Measurements from ENCODE around the gene IFIT5. TPM values are rescaled to one million over a fixed set of nuclear protein-coding genes. Genes with fewer than 3 reads are reported as not detected.
A peak's percentile ranks its signal among the peaks of the same experiment; 100 is the strongest.
"Not testable (repeated sequence)": the region's sequence is repeated elsewhere in the genome, so short reads cannot be mapped to it uniquely, and the experiment has no call there.

IFIT5 gene
- total RNA-seq, 1 donor from 2014 or later, result 16.0 TPM

GRCh38 chr10:89392974-89393373, 21.4 kb upstream of the IFIT5 start:
- DNase-seq (ENCODE audit: low read depth), result peak; percentile 94

GRCh38 chr10:89393898-89394297, 20.5 kb upstream of the IFIT5 start:
- DNase-seq (ENCODE audit: low read depth), result peak; percentile 29

- no peak for DNase-seq (ENCODE audit: low read depth)
Measured at GRCh38 chr10:89395141-89395540, 19.2 kb upstream of the IFIT5 start.

GRCh38 chr10:89398003-89398749, 16.2 kb upstream of the IFIT5 start:
- no peak for DNase-seq (ENCODE audit: low read depth)

- no peak for DNase-seq (ENCODE audit: low read depth)
Measured at GRCh38 chr10:89399956-89400355, 14.4 kb upstream of the IFIT5 start.

GRCh38 chr10:89403043-89403442, 11.3 kb upstream of the IFIT5 start:
- no peak for DNase-seq (ENCODE audit: low read depth)

- peak; percentile 84 for DNase-seq (ENCODE audit: low read depth)
Measured at GRCh38 chr10:89404104-89405047, 10.0 kb upstream of the IFIT5 start.

GRCh38 chr10:89406178-89406577, 8.2 kb upstream of the IFIT5 start:
- not testable (repeated sequence) for DNase-seq (ENCODE audit: low read depth)

GRCh38 chr10:89407792-89408191, 6.6 kb upstream of the IFIT5 start:
- DNase-seq (ENCODE audit: low read depth), result not testable (repeated sequence)

GRCh38 chr10:89409282-89409681, 5.1 kb upstream of the IFIT5 start:
- not testable (repeated sequence) for DNase-seq (ENCODE audit: low read depth)

- DNase-seq (ENCODE audit: low read depth), result not testable (repeated sequence)
Measured at GRCh38 chr10:89410551-89410950, 3.8 kb upstream of the IFIT5 start.

GRCh38 chr10:89411135-89411534, 3.2 kb upstream of the IFIT5 start:
- DNase-seq (ENCODE audit: low read depth), result not testable (repeated sequence)

GRCh38 chr10:89412276-89412675, 2.1 kb upstream of the IFIT5 start:
- not testable (repeated sequence) for DNase-seq (ENCODE audit: low read depth)

GRCh38 chr10:89413398-89413912, 913 bp upstream of the IFIT5 start:
- DNase-seq (ENCODE audit: low read depth), result no peak

GRCh38 chr10:89414879-89415821, 782 bp downstream of the IFIT5 start:
- DNase-seq (ENCODE audit: low read depth), result no peak

GRCh38 chr10:89416465-89416864, 2.1 kb downstream of the IFIT5 start:
- no peak for DNase-seq (ENCODE audit: low read depth)

- DNase-seq (ENCODE audit: low read depth), result peak; percentile 33
Measured at GRCh38 chr10:89419548-89419947, 5.2 kb downstream of the IFIT5 start.

- no peak for DNase-seq (ENCODE audit: low read depth)
Measured at GRCh38 chr10:89421018-89421476, 6.7 kb downstream of the IFIT5 start.

- peak; percentile 55 for DNase-seq (ENCODE audit: low read depth)
Measured at GRCh38 chr10:89425000-89425399, 10.6 kb downstream of the IFIT5 start.

- DNase-seq (ENCODE audit: low read depth), result peak; percentile 71
Measured at GRCh38 chr10:89426230-89426868, 12.0 kb downstream of the IFIT5 start.

GRCh38 chr10:89427629-89428028, 13.3 kb downstream of the IFIT5 start:
- DNase-seq (ENCODE audit: low read depth), result peak; percentile 81

All from renal cortical epithelial cell (primary cell).